HTR-8/SVneo (cell line): Measurements from ENCODE around the gene RHBDF2.
A peak's percentile ranks its signal among the peaks of the same experiment; 100 is the strongest.
"Not testable (repeated sequence)": the region's sequence is repeated elsewhere in the genome, so short reads cannot be mapped to it uniquely, and the experiment has no call there.

ENCODE experiments used
- DNase-seq: peaks from one replicate; pipeline ENCODE4 v3.0.0; 2011; ENCODE audit warnings: low spot score, mixed read lengths; ENCODE audit not compliant: insufficient read length
- FAIRE-seq: peaks from 2 replicates; lab custom pipeline; 2011; peaks lifted over from hg19 to GRCh38; lab: Jason Lieb, UNC

RHBDF2 gene

DNA sequence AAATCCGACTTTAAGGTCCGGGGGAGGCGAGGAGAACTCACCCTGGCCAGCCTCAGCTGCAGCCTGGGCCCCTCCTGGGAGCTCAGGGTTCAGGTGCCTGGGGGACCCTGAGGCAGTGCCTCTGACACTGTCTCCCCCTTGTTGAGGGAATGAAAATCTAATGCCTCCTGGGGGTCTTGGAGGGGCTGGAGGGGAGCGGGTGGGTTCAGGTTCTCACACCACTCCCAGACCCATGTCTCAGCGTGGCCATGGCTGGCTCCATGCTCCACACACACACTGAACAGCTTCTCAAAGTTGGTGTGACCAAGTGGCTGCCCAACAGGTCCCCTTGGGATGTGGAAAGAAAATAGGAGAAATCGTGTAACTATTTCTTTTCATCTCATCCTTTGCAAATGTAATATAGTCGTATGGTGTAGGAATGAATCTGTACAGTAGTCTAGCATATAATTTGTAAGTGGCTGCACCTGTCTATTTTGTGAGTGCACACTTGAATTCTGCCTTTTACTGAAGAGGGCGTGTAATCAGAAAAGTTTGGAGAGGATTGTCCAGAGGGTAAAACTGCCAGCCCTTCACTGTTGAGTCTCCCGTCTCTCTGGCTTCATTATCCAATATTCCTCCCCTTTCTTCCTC is 37.8 kb upstream of the RHBDF2 start:
- FAIRE-seq (no peak), DNase-seq (no peak)

DNA sequence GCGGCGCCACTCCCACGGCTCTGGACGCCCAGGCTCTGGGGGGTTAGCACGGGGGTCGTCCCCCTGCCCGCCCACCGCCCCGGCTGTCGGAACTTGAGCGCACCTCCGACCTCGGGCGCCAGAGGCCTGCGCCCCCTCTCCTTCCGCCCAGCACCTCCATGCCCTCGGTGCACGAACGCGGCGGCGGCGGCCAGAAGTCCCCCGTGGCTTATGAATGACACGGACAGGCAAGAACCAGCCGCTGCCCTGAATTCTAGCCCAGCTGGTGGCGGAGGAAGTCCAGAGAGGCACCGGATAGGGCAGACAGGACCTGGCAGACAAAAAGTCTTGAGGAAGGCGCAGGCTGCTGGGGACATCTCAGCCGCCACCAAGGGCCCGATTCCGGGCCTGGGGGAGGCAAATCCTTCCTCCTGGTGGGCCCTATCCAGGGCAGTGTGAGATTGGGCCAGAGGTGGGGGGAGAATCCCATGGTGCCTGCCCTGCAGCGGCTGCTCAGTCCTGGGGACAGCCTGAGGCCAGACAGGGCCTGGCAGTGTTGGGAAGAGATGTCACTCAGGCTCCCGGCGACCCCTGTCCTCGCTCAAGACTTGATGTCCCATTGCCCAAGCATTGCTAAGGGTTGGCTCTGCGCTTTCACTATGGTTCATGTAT is 37.2 kb upstream of the RHBDF2 start:
- DNase-seq (no peak), FAIRE-seq (no peak)

DNA sequence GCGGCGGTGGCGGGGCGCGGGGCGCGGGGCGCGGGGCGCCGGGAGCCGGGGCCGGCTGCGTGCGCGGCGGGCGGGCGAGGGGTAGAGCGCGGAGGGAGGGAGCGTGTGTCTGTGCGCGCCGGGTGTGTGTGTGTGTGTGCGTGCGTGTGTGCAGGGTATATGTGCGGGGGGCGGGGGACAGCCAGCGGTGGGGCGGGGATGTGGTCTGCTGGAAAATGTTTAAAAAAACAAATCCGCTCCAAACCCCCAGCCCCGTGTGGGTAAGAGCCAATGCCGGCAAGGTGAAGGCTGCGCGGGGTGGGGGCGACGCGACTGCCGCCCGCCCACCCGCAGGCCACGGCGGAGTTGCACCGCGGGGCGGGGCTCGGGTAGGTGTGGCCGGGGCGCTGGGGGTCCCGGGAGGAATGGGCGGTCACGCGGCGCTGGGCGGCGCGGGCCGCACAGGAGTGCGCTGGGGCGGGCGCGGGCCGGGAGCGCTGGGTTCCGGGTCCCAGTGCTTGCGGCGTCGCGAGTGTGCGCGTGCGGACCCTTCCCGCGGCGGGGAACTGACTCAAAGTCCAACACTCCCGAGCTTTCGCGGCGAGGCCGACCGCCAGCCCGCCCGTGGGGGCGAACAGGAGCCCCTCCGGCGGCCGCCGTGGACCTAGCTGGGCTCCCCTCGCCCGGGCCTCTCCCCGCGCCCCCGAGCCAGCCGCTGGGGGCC is 36.5 kb upstream of the RHBDF2 start, which contains the start of gene CYGB:
Gene CYGB (minus strand): TSS at position 132 of the 703 bp plus-strand sequence. CDS start 167 bp downstream, outside the sequence.
- no peak for DNase-seq

DNA sequence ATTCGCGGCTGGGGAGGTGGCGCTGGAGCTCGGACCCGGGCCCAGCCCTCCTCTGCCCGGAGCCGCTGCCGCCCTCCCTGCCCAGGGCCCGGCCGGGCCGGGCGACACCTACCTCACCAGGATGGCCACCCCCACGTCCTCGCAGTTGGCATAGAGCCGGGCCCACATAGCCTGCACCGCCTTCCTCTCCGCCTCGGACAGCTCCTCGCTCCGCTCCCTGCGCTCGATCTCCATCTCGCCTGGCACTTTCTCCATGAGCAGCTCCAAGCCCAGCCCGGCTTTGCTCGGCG is 36.0 kb upstream of the RHBDF2 start:
- no peak for FAIRE-seq
- no peak for DNase-seq

More for the DNA sequence above, 36.5 kb upstream of the RHBDF2 start, which contains the start of gene CYGB:
- no peak for FAIRE-seq

DNA sequence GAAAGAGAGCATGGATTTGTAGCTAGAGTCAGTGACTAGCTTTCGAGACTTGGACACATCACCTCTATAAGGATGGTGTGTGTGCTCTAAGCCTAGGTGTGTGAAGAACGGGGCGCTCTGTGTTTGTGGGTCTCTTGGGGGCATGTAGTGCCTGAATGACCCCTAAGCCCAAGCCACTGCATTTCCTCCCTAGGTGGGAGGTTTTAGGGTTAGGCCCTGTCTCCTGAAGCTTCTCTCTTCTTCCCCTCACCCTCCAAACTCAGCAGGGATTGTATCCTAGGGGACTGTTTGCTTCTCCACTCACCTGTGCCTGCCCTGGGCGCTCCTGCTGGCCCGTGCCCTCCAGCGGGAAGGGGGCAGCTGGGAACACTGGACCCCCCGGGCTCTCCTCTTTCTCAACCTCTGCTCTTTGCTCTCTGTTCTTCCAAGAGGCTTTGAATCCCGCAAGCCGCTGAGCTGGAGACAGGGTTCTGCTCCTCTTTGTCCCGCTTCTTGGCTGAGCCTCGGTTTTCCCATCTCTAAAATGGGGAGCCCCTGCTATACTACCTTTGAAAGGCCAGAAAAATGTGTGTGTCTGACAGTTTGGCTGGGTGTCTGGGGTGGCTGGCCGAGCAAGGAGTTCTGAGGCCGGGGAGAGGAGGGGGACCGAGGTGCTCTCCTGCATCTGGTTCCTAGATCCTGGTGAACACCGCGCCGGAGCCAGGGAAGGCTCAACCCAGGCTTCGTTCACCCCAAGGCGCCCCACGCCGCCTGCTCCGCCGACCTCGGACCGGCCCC is 35.5 kb upstream of the RHBDF2 start:
- DNase-seq (no peak), FAIRE-seq (no peak)

DNA sequence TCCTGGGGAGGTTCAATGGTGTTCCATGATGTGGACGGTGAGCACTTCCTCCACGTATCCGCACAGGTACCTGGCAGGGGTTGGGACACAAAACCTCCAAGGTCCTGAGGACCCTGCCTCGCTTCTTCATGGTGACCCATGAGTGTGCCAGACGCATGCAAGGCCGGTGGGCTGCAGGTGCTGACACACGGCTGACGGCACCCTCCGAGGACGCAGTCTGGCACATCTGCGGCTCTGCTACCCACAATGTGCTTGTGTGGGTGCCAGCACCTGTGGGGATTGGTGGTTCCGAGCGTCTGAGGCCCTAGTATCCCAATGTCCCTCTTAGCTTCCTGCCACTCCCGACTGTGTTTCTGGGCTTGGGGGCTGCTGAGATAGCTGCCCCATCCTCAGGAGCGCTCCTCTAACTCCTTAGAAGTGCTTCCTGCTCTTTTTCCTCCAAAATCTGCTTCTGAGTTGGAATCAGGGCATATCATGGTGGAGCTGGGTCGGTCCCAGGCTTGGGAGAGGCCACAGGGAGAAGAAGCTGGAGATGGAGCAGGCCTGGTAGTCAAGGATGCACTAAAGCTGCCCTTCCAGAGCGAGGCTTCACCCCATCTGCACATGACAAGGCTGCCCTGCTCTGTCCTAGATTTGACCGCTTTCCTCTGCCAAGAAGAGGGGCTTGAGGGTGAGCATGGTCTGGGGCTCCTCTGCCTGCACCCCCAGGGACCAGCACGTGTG is 34.7 kb upstream of the RHBDF2 start:
- DNase-seq (no peak), FAIRE-seq (no peak)

DNA sequence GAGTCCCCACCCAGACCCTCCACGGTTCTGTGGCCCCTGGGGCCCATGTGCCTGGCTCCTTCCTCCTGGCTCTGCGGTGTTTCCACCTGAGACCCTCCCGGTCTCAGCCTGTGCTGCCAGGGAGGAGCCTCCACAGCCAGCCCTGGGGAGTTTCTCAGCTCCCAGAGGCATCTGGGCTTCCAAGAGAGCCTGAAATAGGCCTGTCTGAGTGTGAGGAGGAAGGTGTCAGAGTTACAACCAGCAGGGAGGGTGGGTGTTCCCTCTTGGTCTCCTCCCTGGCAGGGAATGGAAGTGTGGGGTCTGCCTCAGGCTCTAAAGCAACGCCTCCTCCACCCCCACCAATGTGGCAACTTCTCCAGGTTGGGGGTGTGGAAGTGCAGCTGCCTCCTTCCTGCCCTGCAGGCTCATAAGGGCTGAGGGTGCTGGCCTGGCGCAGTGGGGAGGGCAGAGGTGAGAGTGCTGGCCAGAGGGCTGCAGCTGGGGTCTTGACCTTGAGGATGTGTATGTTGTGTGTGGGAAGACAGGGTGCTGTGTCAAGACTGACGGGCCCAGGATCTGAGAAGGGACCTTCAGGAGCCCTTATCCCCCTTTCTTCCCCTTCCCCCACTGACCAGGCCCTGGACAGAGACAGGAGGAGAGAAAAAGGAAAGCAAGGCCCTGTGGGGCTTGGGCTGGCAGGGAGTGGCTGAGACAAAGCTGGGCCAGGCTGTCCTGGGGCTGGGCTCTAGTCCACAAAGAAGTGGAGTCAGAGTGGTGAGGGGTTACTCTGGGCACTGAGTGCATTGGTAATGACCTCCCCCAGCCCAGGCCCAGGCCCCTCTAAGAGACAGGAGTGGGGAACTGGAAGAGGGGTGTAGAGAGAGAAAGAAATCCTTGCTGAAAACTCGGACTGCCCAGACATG is 33.9 kb upstream of the RHBDF2 start:
- DNase-seq (no peak), FAIRE-seq (peak; percentile 49)

DNA sequence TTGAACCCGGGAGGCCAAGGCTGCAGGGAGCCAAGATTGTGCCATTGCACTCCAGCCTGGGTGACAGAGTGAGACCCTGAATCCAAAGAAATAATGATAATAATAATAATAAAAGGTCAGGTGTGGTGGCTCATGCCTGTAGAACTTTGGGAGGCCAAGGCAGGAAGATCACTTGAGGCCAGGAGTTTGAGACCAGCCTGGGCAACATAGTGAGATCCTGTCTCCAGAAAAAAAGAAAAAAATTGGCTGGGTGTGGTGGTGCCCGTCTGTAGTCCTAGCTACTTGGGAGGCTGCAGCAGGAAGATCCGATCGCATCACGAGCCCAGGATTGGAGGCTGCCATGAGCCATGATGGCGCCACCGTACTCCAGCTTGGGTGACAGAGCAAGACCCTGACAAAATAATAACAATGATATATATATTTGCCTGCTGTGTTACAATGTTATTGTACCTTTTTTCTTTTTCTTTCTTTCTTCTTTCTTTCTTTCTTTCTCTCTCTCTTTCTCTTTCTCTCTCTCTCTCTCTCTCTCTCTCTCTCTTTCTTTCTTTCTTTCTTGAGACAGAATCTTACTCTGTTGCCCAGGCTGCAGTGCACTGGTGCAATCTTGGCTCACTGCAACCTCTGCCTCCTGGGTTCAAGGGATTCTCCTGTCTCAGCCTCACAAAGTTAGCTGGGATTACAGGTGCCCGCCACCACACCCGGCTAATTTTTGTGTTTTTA is 32.6 kb upstream of the RHBDF2 start:
- FAIRE-seq, DNase-seq: not testable (repeated sequence)

DNA sequence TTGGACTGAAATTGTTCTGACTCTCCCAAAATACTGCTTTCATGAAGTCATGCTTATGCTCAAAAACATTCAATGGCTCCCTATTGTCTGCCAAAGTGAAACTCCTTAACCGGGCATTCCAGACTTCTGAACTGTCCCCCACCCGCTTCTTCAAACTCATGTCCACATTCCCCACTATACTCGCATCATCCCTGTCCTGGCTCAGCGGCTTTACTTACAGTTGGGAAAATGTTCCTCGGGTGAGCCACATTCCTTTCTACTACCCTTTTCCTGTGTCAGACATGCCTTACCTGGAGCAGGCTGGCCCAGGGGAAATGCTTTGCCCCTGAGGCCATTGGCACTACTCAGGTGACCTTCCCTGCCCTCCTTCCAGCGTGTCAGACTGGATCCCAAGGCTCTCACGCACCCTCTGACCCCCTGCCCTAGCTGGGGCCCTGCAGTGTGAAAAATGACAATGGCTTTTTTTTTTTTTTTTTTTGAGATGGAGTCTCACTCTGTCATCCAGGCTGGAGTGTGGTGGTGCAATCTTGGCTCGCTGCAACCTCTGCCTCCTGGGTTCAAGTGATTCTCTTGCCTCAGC is 30.9 kb upstream of the RHBDF2 start:
- no peak for FAIRE-seq

DNA sequence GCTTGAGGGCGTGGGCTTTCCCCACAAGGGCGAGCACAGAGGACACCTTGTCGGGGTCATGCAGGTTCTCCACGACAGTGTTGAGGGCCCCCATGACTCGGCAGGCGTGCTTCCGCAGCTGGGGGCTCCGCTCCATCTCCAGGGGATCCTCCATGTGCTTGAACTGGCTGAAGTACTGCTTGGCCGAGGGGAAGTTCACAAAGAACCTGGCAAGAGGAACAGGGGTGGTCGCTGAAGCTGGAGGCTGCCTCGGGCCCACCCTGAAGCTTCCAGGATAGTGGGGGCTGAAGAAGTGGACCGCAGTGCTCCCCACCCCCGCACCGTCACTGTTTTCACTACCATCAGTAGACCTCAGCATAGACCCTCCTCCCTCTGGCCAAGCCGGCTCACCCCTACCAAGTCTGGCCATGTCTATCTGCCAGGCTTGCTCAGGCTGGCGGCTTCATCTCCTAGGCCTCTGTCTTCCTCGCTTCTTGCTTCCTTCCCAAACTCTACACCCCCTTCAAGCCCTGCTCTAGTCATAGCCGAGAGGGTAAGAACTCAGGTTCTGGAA is 30.3 kb upstream of the RHBDF2 start:
- FAIRE-seq (no peak), DNase-seq (no peak)

More for the DNA sequence above, 30.9 kb upstream of the RHBDF2 start:
- no peak for DNase-seq

DNA sequence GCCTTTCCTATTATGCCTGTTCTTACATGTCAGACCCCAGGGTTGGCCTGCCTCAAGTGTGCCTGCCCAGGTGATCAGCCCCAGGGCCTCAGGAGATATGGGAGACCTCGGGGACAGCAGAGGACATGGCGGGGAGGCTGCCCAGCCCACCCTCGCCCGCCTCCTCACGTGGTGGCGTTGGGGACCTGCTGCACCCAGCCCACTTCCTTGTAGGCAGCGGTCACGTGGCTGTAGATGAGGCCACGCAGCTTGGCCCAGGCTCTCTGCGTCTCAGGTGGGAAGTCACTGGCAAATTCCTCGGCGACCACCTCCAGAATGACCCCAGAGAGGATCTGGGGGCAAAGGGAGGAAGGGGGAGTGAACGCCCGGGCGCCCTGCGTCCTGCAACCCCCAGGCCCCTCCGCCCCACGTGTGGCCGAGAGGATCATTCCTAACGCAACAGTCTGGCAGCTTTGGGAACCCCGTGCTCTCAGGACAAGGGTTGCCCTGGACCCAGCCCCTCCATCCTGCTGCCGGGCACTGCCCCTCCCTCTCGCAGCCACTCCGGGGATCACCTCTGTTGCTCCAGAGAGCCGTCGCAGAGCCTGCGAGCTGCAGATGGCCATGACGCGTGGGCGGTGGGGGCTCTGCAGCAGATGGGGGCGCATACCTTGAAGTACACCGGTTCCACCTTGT is 29.7 kb upstream of the RHBDF2 start:
- FAIRE-seq (no peak), DNase-seq (no peak)

DNA sequence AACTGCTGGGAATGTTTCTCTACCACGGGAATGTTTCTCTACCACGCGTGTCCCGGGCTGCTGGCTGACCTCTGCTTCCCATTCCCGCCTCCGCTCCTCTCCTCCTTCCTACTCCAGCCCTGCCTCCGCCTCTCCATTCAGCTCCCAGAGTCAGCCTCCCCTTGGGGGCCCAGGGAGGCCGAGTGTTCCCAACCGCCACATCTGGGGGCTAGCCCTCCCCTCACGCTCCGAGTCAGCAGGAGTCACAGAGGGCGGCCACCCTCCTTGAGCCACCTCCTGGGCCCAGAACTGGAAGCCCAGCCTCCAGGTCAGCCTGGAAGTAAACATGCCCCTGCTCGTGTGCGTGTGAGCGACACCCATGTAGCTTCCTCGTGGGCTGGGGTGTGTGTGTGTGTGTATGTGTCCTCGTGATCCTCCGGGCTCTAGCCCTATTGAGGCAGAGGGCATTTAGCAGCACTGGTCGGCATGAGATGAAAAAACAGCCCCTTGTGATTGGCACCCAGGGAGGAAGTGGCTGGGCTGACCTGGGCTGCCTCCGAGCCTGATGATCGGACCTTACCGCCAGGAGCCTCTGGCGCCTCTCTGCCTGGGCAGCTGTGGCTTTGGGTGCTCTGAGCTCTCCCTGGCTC is 29.0 kb upstream of the RHBDF2 start:
- DNase-seq, result no peak
- FAIRE-seq, result peak; percentile 51

DNA sequence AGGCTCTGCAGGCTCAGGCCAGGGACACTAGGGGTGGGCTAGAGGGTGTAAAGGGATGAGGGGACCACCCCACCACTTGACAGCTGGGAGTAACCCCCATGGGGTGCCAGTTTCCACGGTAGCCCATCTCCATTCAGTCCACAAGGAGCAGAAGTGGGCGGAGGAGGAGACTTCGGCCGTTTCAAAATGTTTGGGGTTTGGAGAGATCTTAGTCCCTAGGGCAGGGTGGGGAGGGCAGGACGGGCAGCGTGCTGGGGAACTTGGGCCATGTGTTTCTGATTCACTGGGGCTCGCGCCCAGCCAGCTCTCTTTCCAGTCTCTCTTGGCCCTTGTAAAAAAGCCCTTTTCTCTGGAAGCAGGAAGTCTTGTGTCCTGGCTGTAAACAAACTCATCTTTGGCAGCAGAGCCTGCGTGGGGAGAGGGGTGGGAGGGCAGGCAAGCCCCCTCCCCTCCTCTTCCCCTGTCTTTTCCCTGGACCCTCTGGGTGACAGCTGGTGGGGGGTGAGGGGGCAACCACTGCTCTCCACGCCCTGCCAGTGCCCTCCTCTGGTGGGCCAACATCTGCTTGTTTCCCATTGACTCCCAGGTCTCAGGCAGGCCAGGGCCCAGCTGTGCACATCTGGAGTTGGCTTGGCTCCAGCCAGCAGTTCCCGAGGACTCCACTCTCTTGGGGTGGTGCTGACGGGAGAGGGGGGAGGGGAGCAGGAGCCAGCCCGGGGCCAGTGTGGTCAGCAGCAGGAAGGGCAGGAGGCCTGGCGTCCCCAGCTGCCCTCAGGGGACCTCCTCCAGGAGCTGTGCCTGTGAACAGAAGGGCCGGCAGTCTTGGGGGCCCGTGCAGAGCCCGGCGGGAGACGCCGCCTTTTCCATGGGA is 28.2 kb upstream of the RHBDF2 start:
- DNase-seq, result no peak
- no peak for FAIRE-seq

DNA sequence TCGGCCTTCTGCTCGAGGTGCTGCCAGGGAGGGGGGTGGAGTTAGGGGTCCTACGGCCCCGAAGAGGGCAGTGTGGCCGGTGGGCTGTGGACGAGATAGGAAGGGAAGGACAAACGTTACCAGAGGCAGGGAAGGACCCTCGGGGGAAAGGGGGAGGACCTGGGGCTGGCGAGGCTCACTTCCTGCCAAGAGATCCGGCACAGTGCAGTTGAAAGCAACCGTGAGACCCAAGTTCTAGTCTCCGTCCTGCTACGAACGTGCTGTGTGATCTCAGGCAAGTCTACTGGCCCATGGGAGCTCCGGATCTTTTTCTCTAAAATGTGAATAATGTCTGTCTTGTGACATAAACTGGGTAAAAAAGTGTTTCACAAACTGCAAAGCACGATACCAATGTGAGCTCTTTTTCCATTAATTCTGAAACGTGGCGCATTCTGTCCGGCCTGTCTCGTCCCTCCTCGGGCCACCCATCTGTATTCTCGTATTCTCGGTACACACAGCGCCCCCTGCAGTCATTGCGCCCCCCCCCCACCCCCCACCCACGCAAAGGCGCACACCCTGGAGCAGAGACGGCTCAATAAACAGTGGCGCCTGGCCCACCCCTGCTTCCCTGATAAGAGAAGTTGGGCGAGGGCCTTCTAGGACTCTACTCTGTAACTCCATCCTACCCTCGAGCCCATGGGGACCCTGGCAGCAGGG is 27.5 kb upstream of the RHBDF2 start:
- DNase-seq (no peak), FAIRE-seq (no peak)

DNA sequence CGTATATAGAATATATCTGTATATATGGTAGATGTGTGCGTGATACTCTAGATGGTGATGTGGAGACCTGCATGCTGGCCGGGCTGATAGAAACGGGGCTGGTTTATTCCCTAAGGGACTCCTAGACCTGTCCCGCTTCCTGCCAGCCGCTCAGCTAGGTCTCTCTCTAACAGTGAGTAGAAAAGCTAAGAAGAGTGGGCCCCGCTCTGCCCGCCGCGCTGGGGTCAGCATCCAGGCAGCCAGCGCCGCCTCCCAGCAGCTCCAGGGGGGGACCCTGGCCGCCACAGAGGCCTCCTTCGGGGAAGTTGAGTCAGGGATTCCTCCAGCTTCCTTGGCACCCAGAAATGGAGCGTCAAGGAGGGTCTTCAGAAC is 26.9 kb upstream of the RHBDF2 start:
- DNase-seq (no peak), FAIRE-seq (no peak)
